Activated naive CD8-positive, alpha-beta T cell treated with anti-CD3 and anti-CD28 coated beads, Interleukin-2, amount 50 U/mL, for 16 hours (primary cell): ENCODE measurements around the gene MN1.

ENCODE experiments used
- DNase-seq: peaks from one replicate; pipeline ENCODE4 v3.0.0-alpha.2; 2020; ENCODE audit warnings: low read depth, low spot score

Gene MN1

DNA sequence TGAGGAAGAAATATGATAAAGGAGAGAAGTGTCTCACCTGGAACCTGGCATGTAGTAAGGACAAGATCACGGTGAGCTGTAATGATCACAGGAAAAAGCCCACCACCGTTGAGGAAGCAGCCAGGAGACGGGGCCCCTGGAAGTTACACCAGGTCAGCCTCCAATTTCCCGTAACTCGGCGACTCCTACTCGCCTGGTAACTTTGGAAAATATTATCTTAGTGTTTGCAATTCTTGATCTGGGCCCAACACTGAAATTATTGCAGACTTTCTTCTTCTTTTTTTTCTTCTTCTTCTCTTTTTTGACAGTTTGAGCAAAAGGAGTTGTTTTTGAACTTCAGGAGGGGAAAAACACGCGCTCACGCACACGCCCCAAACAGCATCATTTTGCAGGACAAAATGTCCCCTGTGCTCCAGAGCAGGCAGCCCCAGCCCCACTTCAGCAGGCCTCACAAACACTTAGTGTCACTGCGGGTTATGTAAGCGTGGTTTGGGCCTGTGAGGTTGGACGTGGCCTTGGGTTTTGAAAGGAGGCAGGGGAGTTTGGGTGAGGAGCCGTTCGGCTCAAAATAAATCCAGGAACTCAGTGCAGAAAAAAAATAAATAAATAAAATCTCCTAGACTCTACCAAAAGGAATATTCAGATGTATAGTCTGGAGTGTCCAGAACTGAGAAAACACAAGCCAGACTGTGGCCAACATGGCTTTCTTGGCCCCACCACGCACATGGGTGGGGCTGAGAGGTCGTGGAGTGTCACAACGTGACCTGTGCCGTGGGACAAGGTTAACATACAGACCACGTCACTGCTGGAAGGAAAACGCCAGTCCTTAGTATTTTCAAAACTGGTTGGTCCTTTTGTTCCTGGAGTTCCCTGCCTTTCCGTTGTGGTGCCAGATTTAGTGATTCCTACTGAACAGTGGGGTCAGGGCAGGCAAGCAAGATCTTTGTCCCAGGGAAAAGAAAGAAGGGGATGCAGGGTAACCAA is 26.3 kb upstream of the MN1 start:
- DNase-seq = no peak

DNA sequence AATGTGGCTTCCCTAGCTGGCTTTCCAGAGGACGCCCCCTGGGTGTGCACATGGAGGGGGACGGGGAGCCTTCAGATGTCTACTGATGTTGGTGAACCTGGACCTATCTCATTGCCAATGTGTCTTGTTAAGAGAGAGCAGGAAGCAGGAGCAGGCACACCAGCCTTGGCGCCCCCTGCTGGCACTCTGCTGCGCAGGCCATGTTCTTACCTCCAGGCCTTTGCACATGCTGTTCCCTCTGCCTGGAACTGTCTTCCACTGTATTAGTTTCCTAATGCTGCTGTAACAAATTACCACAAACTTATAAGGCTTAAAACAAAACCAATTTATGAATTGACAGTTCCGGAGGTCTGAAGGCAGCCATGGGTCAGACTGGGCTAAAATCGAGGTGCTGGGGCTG is 23.6 kb upstream of the MN1 start:
- no peak for DNase-seq

DNA sequence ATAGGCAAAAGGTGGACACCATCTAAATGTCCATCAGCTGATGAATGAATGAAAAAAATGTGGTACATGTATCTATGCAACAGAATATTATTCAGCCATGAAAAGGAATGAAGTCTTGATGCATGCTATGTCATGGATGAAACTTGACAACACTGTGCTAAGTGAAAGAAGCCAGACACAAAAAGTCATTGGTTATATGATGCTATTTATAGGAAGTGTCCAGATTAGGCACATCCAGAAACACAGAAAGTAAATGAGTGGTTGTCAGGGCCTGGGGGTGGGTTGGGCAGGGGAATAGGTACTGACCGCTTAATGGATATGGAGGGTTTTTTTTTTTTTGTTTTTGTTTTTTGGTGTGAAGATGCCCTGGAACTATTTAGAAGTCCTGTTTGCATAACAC is 21.7 kb upstream of the MN1 start:
- DNase-seq = no peak

DNA sequence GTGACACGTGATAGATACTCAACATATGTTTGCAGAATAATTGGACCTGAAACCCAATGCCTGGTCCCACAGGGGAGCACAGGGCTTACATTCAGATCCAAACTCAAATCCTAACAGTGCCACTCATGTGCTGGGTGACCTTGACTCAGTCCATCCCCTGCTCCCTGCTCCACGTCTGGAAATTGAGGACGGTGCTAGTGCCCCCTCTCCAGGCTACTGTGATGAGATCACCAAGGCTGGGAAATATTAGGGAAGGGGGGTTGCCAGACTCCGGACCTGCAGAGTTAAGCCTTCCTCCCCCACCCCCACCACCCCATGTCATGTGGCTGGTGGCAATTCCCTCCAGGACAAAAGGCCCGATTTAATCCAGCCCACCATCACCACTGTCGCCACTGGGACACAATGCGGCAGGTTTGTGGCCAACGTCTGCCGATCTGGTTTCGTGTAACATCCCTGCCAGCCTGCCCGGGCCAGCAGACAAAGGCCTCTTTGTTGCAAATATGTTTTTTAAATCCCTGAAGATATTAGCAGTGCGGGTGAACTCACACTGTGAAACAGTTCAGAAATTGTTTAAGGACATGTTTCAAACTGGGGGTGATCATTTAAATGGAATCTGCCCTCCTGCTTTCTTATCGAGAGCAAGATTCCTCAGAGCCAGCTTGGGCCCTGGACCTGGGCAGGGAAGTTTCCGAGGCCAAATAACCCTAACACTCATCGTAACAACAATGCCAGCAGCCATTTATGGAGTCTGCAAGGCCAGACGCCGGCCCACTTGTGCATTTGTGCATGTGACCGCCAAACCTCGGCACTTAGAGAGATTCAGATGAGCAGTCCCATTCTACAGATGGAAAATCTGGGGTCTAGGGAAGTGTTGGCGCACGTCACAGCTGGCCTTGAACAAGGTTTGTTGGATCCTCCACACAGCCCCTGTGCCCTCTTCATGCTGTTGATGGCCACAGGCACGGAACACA is 19.6 kb upstream of the MN1 start:
- DNase-seq = no peak

DNA sequence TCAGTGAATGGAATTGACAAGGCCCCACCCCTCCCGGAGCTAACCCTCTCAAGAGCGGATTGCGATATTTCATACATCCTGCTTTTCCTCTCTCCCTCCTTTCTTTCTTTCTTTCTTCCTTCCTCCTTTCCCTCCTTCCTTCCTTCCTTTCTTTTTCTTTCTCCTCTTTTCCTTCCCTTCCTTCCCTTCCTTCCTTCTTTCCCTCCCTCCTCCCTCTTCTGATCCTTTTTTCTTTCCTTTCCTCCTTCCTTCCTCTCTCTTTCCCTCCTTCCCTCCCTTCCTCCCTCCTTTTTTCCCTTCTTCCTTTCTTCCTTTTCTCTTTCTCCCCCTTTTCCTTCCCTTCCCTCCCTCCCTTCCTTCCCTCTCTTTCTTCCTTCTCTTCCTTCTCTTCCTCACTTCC is 15.0 kb upstream of the MN1 start:
- DNase-seq = no peak

DNA sequence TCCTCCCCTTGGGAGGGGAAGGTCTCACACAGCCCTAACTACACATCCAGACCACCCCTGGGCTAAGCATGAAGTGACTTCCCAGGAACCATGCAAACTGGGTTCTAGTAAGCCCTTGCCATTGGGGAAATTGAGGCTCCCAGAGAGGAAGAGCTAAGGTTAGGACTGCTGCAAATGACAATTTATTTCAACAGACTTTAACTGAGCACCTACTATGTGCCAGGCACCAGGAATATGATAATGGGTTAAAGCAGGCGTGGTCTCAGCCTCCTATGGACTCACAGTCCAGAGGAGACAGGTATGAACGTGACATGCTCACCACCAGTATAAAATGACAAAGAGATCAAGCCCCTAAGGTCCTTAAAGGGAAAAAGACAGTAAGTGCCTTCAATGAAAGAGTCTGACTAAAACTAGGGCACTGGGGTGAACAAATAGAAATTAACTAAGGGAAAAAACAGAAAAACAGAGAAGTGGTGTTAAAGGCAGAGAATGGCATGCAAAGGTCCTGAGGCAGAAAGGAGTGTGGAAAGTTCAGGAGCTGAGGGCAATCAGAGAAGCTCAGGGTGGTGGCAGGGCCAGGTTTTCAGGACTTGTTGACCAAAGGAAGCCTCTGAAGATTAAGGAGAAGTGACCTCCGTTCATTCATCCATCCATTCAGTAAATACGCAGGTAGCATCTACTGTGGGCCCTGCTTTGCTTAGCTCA is 14.4 kb upstream of the MN1 start:
- DNase-seq = no peak

DNA sequence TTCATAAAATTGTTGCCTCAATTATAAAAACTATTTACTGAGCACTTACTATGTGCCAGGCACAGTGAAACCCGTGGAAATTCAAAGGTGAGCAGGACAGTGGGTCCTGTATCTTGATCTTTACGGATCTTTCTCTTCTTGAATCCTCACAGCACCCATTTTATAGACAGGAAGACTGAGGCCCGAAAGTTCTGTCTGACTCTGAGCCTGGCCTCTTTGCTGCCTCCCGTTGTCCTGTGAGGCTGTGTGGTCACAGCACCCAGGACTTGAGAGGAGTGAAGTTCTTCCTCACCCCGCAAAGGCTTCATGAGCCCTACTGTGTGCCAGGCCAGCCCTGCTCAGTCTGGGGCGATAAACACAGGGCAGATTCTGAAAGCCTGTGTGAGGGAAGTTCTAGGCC is 13.4 kb upstream of the MN1 start:
- no peak for DNase-seq

DNA sequence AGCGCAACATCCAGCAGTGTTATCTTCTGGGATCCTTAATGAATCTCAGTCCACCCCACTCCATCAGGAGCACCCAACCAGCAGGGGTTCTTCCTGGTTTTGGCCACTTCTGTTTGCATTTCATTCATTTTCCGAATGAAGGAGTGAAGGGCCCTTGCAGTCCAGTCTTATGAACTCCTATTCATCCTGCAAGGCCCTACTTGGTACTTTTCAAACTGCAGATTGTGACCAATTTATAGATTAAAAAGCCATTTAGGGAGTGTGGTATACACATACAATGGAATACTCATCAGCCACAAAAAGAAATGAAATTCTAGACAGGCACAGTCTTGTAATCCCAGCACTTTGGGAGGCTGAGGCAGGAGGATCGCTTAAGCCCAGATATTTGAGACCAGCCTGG is 10.2 kb upstream of the MN1 start:
- no peak for DNase-seq

DNA sequence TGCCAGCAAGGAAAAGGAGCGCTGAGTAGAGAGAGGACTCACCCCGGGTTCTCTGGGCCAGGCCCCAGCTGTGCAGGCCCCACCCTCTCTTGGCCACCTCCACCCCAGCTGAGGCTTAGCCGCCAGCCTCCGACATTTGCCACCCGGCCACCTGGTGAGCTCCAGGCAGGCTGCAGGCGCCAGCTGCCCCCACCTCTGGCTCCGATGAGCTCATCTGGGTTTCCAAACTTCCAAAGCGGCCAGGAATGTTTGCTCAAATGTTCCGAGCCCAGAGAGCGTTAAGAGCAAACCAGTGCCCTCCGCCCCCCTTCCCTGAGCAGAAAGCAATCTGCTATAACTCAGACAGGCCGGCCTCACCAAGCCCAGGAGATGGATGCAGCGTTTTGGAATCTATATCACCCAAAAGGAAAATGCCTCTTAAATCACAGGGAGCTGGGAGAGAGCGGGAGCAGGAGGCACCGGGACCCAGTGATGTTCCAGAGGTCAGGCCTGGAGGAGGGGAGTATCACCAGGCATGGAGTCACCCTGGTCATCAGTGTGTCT is 9.1 kb upstream of the MN1 start:
- no peak for DNase-seq

DNA sequence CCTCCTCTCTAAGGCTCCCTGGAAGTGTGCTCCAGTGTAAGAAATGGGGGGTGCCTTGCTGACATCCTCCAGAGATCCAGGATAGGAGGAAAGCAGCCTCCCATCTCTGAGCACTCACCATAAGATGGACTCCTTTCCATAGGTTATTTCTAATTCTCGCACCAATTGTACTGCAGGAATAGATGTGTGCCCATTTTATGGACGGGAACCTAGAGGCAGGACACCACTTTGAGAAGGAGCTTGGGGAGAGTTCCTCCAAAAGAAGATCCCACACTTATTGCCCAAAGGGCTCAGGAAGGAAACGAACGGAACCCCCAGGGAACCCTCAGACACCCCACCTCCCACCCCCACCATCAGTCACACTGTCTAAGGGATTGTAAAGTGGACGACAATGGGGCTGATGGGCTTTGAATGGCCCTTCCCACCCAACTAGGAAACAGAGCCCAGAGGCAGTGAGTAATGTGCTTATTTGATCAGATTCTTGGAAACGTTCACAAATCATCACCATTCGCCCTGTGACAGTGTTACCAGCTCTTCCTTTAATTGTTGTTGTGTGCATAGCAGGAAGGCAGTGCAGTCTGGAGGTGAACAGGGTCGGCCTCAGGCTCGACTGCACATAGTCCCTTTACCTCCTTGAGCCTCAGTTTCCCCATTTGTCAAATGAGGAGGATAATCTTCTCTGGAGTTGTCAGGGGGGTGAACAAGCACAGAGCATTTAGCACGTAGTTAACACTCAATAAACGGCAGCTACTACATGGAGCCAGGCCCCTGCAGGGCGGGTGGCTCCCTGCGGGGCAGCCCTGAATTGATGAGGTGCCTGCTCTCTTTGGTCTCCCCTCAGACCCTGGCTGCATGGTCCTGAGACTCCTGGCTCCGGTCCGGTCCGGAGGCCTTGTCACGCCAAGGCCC is 8.4 kb upstream of the MN1 start:
- DNase-seq = no peak

DNA sequence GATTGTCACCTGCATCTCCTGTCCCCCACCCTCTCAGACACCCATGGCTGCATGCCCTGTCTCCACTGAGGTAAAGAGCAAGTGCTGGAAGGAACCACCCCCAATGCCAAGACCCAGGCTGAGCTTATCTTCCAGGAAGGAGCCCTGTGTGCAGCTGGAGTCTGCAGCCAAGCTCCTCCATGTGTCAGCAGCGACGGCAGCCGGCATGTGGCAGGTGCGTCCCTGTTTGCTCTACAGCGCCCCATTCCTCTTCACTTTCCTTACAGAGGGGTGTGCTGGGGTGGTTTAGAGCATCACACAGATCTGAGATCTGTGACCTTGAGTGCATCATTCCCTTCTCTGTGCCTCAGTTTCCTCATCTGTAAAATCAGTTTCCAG is 7.7 kb upstream of the MN1 start:
- DNase-seq = no peak

DNA sequence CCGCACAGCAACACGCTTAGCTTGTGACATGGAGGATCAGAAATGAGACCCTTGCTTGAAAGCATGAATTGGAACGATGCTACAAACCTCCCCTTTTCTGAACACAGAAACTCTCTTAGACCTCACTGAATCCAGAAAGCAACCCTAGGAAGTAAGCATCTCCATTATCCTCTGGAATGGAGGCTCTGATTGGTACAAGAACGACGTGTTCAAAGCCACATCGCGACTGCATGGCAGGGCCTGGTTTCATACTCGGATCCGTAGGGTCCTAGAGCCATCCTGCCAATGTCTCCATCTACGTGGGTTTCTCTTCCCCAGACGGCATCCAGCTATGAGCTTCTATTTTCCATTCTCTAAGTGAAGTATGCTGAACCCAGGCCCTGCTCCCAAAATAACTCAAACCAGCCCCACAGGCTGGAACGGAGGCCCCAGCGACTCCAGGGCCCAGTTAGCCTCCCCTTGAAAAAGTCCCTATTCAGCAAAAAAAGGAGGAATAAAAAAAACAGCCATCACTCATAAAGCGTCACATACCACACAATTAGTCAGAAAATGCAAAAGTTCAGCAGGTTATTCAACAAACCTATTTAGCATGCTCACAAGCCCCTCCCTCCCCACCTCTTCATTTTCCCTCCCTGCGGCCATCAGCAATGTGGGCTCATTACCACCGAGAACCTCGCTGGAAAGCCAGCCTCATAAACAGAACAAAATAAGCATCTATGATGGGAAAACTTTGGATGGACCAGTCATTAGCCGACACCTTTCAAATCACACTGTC is 7.1 kb upstream of the MN1 start:
- no peak for DNase-seq

DNA sequence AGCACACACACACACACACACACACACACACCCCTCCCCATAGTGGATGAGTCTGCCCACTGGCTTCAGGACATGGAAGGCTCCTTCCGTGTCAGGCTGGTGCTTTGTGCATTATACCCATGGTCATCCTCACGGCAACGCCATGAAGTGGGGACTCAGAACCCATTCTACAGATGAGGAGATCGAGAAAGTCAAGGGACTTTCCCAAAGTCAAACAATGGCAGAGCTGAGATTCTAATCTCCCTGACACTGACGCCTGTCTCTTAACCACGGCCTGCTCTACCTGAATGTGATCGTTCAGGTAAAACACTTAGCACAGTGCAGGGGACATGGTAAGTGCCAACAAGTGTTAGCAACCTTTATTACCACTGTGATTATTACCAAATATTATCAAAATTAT is 4.3 kb upstream of the MN1 start:
- no peak for DNase-seq

DNA sequence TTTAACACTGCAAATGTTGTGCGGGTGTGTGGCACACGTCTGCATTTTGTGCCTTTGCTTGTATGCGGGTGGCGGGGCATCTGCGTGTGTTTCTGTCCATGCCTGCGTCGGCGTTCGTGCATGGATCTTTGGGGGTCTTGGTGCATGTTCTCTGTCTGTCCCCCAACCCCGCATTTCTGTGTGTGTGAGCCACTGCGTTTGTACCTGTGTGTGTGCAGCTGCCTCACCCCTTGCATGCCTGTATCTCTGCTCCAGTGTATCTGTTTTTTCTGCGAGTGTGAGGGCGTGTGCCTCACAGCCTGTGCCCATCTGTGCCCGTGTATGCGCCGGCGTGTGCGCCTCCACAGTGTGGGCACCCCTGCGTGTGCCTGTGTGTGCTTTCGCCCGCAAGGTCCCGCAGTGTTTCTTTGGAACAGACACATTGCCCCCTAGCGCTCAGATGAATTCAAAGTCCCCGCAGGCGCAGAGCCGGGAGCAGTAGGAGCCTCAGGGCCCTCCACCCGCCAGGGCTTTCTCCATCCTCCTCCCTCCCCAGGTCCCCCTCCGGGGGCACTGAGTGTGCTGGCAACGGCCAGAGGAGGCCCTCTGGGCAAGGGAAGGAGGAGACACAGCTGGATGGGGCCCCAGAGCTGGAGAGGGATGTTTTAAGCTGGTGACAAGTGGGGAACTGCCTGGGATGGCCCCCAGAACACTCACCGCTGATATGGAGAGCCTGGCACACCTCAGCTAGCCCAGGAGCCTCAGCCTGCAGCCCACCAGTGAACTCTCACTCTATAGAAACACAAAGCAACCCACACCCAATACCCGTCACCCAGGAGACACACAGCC is 3.1 kb upstream of the MN1 start:
- DNase-seq = peak; percentile 26

DNA sequence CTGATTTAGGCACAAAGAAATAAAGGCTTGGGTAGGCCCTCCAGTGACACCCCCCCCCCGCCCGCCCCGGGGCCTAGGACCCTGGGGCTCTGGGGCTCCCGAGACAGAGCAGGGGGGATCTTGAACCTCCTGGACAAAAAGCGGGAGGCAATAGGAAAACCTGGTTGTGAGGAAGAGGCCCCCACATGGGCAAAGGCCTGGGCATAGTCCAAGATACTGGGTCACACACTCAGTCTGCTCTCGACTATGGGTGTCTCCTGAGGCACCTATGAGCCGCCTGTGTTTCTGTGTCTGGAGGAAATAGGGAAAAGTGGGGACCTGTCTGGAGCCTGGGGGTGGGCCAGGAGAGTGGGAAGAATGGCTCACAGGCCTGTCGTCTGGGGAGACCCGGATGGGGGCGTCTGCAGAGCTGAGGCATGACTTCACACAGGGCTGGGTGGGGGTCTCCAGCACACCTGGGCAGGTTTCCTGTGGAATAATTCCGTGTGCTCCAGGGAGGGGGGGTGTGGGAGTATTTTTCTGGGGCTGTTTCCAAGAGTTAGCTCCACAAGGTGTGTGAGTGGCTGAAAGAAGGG is 2.4 kb upstream of the MN1 start:
- no peak for DNase-seq

DNA sequence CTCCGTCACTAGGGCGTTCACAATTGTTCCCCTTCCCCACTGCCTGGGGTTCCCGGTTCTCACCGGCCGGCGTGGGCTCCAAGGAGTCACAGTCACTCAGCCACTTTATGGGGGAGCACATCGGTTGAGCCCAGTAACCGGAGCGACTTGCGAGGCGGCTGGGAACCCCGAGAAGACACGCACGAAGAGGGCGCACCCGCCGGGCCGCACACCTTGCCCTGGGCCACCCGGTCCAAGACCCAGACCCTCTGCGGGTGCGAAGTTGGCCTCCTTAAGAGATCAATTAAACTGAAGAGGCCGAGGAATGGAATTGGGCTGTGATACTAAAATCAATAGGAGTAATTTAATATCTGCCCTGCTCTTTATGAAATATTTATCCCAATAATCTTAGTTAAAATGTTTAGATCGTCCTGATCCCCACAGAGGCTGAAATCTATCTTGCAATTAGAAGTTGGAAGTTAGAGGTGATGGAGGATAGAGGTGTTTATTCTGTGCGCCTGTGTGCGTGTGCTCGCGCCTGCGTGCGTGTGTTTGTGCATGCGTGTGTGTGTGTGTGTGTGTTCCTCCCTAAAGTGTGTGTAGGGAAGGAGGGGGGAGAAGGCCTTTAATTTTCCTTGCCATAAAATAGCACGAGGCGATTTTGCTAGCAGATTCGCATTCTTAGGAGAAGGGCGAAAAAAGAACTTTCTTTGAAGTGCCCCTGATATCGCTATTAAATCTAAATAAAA is 954 bp upstream of the MN1 start:
- DNase-seq = no peak

DNA sequence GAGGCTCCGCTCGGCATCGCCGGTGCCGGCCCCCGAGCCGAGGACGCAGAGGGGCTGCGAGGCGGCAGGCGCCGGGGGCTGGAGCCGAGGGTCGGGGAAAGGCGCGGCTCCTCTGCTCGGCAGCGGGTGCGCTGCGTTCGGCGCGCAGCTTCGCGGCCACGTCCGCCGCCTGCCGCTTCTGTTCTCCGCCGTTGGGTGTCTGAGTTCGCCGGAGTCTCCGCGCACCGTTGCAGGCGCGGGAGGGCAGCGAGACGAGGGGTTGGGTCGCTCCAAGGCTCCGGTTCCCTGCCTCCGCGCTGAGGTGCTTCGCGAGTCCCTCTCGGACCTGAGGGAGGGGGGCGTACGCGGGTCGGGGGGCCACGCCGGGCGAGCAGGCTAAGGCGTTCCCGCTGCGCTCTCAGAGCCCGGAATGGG is 347 bp downstream of the MN1 start:
- DNase-seq = no peak
